ENCODE results near the gene MYBBP1A. TPM values are rescaled to one million over a fixed set of nuclear protein-coding genes. Genes with fewer than 3 reads are reported as not detected.
A peak's percentile ranks its signal among the peaks of the same experiment; 100 is the strongest.

Gene MYBBP1A
- total and polyA plus RNA-seq, 2 of the 8 experiments (the other 6 are each of a cell fraction or from before 2014, with no cell fraction given), result 46.8 to 151 TPM

DNA sequence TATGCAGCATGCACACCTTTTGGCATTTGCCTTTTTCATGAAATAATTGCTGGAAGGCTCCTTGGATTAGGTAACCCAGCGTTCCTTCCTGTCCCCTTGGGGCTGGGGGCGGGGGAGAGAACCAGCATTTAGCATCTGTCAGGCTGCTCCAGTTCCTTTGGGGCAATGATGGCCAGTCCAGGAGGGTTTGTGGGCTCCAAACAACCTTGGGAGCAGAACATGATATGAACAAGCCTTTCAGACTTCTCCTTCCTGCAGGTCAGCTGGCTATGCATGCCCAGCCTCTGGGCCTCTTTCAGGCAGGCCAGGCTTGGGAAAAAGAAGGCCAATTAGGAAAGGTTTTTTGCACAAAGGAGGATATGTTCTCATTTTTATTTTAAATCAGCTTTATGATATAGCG lies 28.0 kb upstream of the MYBBP1A start:
- peak overlapping the region in 1 of 4 experiments; percentile 69; a peak in 1 of 8 replicates for H3K4me3 ChIP-seq (ENCODE audit: extremely low read depth in 1 of 4, insufficient read depth in 2 of 4, low read depth in 3 of 4, low read length in 4 of 4)
- no peak overlapping the region for H4K91ac ChIP-seq (replicated peaks; ENCODE audit: insufficient read length, low read length)
- H4K8ac ChIP-seq (ENCODE audit: extremely low read depth, insufficient read depth, low read length), result no peak overlapping the region
- DNase-seq (ENCODE audit: low read depth in 1 of 2, low spot score in 2 of 2), result no peak
- H3K4me2 ChIP-seq (ENCODE audit: insufficient read depth in 1 of 2, low read depth in 2 of 2, low read length in 2 of 2), result peak overlapping the region in 1 of 2 experiments; percentile 88; a peak in 2 of 4 replicates
- H2BK15ac ChIP-seq (ENCODE audit: low read length), result no peak overlapping the region
- H4K5ac ChIP-seq (ENCODE audit: insufficient read length, low read depth, low read length), result no peak overlapping the region
- no peak overlapping the region for H3K4ac ChIP-seq (replicated peaks; ENCODE audit: insufficient read length, low read depth, low read length)
- peaks cover 0 to 1% of the 10 kb centered on the region in 2 experiments for H4K20me1 ChIP-seq (replicated peaks in 1 of 2; ENCODE audit: control insufficient read depth in 1 of 2, insufficient read depth in 2 of 2, low read length in 2 of 2)
- no peak overlapping the region for H2BK120ac ChIP-seq (replicated peaks; ENCODE audit: low read depth, low read length)
- H3K18ac ChIP-seq (ENCODE audit: extremely low read depth, low read length), result no peak overlapping the region
- 76% methylated on average over 3 of the region's 3 CpGs; no CpG with 5 or more reads in 1 of the 2 experiments for WGBS, 2 experiments (ENCODE audit: extremely low coverage in 1 of 2, insufficient coverage in 1 of 2, insufficient read length in 1 of 2, insufficient replicate concordance in 2 of 2, low coverage in 1 of 2, low lambda C conversion rate in 2 of 2, missing lambda C conversion rate in 1 of 2)
- H2AFZ ChIP-seq (ENCODE audit: low read length), result no peak overlapping the region
- H3K56ac ChIP-seq (replicated peaks; ENCODE audit: insufficient read length, low read depth, low read length), result no peak overlapping the region
- no peak overlapping the region for H3K9ac ChIP-seq (replicated peaks in 1 of 4; ENCODE audit: extremely low read depth in 1 of 4, low read depth in 3 of 4, low read length in 3 of 4)
- H2BK5ac ChIP-seq (ENCODE audit: low read depth, low read length), result no peak overlapping the region
- FAIRE-seq, result no peak
- ChIA-PET CTCF (ENCODE audit: partially characterized antibody) (interaction anchor here (0.6 to 8.8 kb wide), 9 partner anchors 9 to 141 kb away, joined by 3 to 114 read pairs (median 4); no protein-coding TSS in a partner anchor), POLR2A (ENCODE audit: partially characterized antibody) (interaction anchor here (1.2 to 2.0 kb wide), 3 partner anchors 10 to 36 kb away, joined by 3 to 7 read pairs (median 4); no protein-coding TSS in a partner anchor)
- no peak overlapping the region for H3K27ac ChIP-seq (ENCODE audit: low read depth, low read length)
- no peak overlapping the region for H2BK12ac ChIP-seq (ENCODE audit: low read depth, low read length)
- H3K14ac ChIP-seq (ENCODE audit: insufficient read length), result no peak overlapping the region
- no peaks in the 10 kb centered on the region for H3K9me3 ChIP-seq (ENCODE audit: insufficient read depth in 2 of 2, low read depth in 1 of 2, low read length in 1 of 2)
- no peaks in the 10 kb centered on the region for H3K79me2 ChIP-seq (ENCODE audit: control insufficient read depth in 1 of 2, insufficient read depth in 2 of 2, low read length in 2 of 2)
- H3K79me1 ChIP-seq (ENCODE audit: low read depth, low read length), result no peaks in the 10 kb centered on the region
- H2AK5ac ChIP-seq (ENCODE audit: low read depth, low read length), result no peak overlapping the region
- no peaks in the 10 kb centered on the region for H3K36me3 ChIP-seq (ENCODE audit: control insufficient read depth in 2 of 4, insufficient read depth in 4 of 4, low read length in 3 of 4)
- peaks cover 10% of the 10 kb centered on the region; the same call in 1 of the 2 replicates for H3K23me2 ChIP-seq (ENCODE audit: low read depth, low read length)
- peaks cover 8 to 45% (median 38%) of the 10 kb centered on the region in 4 experiments for H3K27me3 ChIP-seq (replicated peaks in 1 of 4; ENCODE audit: control insufficient read depth in 3 of 4, extremely low read depth in 1 of 4, insufficient read depth in 3 of 4, low read length in 3 of 4)
- peaks cover 0 to 18% (median 13%) of the 10 kb centered on the region in 4 experiments; a peak in 6 of 7 replicates for H3K4me1 ChIP-seq (replicated peaks in 1 of 4; ENCODE audit: control insufficient read depth in 3 of 4, insufficient read depth in 4 of 4, low read length in 3 of 4)
- no peak overlapping the region for H3K23ac ChIP-seq (ENCODE audit: insufficient read length)
- H2BK20ac ChIP-seq (ENCODE audit: low read length), result no peak overlapping the region
